ENCODE data around the gene TNIP2. TPM values are rescaled to one million over a fixed set of nuclear protein-coding genes. Genes with fewer than 3 reads are reported as not detected.

TNIP2 gene
- total and polyA plus RNA-seq, 2 of the 13 experiments (the other 11 are each of a cell fraction or from before 2014, with no cell fraction given) = 25.6 to 38.0 TPM

- TF ChIP-seq ATF1 (CRISPR knock-in tag; IDR thresholded peaks at IDR 0.05) (no peak), ZNF7 (CRISPR knock-in tag; IDR thresholded peaks at IDR 0.05) (peak; percentile 36; the same call in 1 of the 2 replicates), ZNF891 (CRISPR knock-in tag; IDR thresholded peaks at IDR 0.05) (peak; percentile 17; the same call in 1 of the 2 replicates), ZNF3 (CRISPR knock-in tag; IDR thresholded peaks at IDR 0.05) (no peak), RFXANK (CRISPR knock-in tag; IDR thresholded peaks at IDR 0.05) (no peak), SAP130 (CRISPR knock-in tag; IDR thresholded peaks at IDR 0.05; ENCODE audit: low read depth) (peak; percentile 31; the same call in 1 of the 2 replicates), BHLHE40 (IDR thresholded peaks at IDR 0.05; ENCODE audit: low read length) (no peak), SIN3B (IDR thresholded peaks at IDR 0.05; ENCODE audit: low read length) (no peak), SRY (CRISPR knock-in tag; IDR thresholded peaks at IDR 0.05) (0 out of 2 replicates have a peak, but pooled peaks have one; percentile 11), HOXA7 (CRISPR knock-in tag; IDR thresholded peaks at IDR 0.05) (no peak), ZBTB38 (CRISPR knock-in tag; IDR thresholded peaks at IDR 0.05) (peak; percentile 21; the same call in 1 of the 2 replicates)
- TF ChIP-seq, protein P1, sequence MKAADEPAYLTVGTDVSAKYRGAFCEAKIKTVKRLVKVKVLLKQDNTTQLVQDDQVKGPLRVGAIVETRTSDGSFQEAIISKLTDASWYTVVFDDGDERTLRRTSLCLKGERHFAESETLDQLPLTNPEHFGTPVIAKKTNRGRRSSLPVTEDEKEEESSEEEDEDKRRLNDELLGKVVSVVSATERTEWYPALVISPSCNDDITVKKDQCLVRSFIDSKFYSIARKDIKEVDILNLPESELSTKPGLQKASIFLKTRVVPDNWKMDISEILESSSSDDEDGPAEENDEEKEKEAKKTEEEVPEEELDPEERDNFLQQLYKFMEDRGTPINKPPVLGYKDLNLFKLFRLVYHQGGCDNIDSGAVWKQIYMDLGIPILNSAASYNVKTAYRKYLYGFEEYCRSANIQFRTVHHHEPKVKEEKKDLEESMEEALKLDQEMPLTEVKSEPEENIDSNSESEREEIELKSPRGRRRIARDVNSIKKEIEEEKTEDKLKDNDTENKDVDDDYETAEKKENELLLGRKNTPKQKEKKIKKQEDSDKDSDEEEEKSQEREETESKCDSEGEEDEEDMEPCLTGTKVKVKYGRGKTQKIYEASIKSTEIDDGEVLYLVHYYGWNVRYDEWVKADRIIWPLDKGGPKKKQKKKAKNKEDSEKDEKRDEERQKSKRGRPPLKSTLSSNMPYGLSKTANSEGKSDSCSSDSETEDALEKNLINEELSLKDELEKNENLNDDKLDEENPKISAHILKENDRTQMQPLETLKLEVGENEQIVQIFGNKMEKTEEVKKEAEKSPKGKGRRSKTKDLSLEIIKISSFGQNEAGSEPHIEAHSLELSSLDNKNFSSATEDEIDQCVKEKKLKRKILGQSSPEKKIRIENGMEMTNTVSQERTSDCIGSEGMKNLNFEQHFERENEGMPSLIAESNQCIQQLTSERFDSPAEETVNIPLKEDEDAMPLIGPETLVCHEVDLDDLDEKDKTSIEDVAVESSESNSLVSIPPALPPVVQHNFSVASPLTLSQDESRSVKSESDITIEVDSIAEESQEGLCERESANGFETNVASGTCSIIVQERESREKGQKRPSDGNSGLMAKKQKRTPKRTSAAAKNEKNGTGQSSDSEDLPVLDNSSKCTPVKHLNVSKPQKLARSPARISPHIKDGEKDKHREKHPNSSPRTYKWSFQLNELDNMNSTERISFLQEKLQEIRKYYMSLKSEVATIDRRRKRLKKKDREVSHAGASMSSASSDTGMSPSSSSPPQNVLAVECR (CRISPR knock-in tag; IDR thresholded peaks at IDR 0.05; ENCODE audit: borderline replicate concordance) = no peak; the same call in 1 of the 2 replicates
- TF ChIP-seq, protein P2, sequence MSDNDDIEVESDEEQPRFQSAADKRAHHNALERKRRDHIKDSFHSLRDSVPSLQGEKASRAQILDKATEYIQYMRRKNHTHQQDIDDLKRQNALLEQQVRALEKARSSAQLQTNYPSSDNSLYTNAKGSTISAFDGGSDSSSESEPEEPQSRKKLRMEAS (IDR thresholded peaks at IDR 0.05) = peak; percentile 12; the same call in 1 of the 2 replicates
- TF ChIP-seq, protein P3, sequence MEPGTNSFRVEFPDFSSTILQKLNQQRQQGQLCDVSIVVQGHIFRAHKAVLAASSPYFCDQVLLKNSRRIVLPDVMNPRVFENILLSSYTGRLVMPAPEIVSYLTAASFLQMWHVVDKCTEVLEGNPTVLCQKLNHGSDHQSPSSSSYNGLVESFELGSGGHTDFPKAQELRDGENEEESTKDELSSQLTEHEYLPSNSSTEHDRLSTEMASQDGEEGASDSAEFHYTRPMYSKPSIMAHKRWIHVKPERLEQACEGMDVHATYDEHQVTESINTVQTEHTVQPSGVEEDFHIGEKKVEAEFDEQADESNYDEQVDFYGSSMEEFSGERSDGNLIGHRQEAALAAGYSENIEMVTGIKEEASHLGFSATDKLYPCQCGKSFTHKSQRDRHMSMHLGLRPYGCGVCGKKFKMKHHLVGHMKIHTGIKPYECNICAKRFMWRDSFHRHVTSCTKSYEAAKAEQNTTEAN (CRISPR knock-in tag; conservative IDR thresholded peaks at IDR 0.05) = 0 out of 2 replicates have a peak, but pooled peaks have one; percentile 52
- TF ChIP-seq, protein P4, sequence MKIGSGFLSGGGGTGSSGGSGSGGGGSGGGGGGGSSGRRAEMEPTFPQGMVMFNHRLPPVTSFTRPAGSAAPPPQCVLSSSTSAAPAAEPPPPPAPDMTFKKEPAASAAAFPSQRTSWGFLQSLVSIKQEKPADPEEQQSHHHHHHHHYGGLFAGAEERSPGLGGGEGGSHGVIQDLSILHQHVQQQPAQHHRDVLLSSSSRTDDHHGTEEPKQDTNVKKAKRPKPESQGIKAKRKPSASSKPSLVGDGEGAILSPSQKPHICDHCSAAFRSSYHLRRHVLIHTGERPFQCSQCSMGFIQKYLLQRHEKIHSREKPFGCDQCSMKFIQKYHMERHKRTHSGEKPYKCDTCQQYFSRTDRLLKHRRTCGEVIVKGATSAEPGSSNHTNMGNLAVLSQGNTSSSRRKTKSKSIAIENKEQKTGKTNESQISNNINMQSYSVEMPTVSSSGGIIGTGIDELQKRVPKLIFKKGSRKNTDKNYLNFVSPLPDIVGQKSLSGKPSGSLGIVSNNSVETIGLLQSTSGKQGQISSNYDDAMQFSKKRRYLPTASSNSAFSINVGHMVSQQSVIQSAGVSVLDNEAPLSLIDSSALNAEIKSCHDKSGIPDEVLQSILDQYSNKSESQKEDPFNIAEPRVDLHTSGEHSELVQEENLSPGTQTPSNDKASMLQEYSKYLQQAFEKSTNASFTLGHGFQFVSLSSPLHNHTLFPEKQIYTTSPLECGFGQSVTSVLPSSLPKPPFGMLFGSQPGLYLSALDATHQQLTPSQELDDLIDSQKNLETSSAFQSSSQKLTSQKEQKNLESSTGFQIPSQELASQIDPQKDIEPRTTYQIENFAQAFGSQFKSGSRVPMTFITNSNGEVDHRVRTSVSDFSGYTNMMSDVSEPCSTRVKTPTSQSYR (CRISPR knock-in tag; IDR thresholded peaks at IDR 0.05; ENCODE audit: borderline replicate concordance) = 0 out of 2 replicates have a peak, but pooled peaks have one; percentile 6
Observed at GRCh38 chr4:2754848-2755819, 1.0 kb downstream of the TNIP2 start (continued).
